ENCODE data around the gene ADNP. TPM values are rescaled to one million over a fixed set of nuclear protein-coding genes. Genes with fewer than 3 reads are reported as not detected.

The ADNP gene
- polyA plus RNA-seq, 1 of the 3 experiments (the other 2 are of a cell fraction), result 13.3 TPM

GRCh38 chr20:50879649-50880550, 51.3 kb downstream of the ADNP start:
- TF ChIP-seq TCF12 (IDR thresholded peaks at IDR 0.05) (no peak), TAF1 (IDR thresholded peaks at IDR 0.05; ENCODE audit: borderline replicate concordance, low read depth, low read length) (no peak), GABPA (IDR thresholded peaks at IDR 0.05; ENCODE audit: low read depth) (no peak), MXI1 (IDR thresholded peaks at IDR 0.05; ENCODE audit: low read depth, low read length) (no peak), USF1 (IDR thresholded peaks at IDR 0.05; ENCODE audit: borderline replicate concordance, low read depth) (no peak), RXRA (IDR thresholded peaks at IDR 0.05; ENCODE audit: borderline replicate concordance, low read depth) (no peak), CHD2 (IDR thresholded peaks at IDR 0.05; ENCODE audit: low read length, partially characterized antibody) (no peak), NFIC (IDR thresholded peaks at IDR 0.05; ENCODE audit: borderline replicate concordance) (no peak), YY1 (IDR thresholded peaks at IDR 0.05; ENCODE audit: low read depth) (no peak), CTCF (IDR thresholded peaks at IDR 0.05) (no peak), SMC3 (IDR thresholded peaks at IDR 0.05; ENCODE audit: low read depth, low read length) (no peak), USF2 (IDR thresholded peaks at IDR 0.05; ENCODE audit: borderline replicate concordance, low read depth, low read length) (no peak), RCOR1 (IDR thresholded peaks at IDR 0.05; ENCODE audit: low read length) (no peak), JUND (IDR thresholded peaks at IDR 0.05) (no peak), RFX5 (IDR thresholded peaks at IDR 0.05; ENCODE audit: low read length) (no peak), ZBTB33 (IDR thresholded peaks at IDR 0.05; ENCODE audit: borderline replicate concordance, low read depth) (no peak), MEF2A (IDR thresholded peaks at IDR 0.05; ENCODE audit: borderline replicate concordance, low read depth) (no peak), SIN3A (IDR thresholded peaks at IDR 0.05; ENCODE audit: borderline replicate concordance, low read depth, low read length) (no peak), REST (IDR thresholded peaks at IDR 0.05; ENCODE audit: low read depth, low read length) (no peak), EZH2phosphoT487 (IDR thresholded peaks at IDR 0.05; ENCODE audit: borderline replicate concordance, low read depth) (no peak)

More at GRCh38 chr20:50879649-50880550, 51.3 kb downstream of the ADNP start:
- H3K9ac ChIP-seq, result no peak overlapping the region
- peaks cover 0 to 5% of the 10 kb centered on the region in 2 experiments for H3K36me3 ChIP-seq (replicated peaks in 1 of 2; ENCODE audit: control insufficient read depth in 1 of 2, insufficient read depth in 2 of 2, low read length in 1 of 2)
- H3K79me2 ChIP-seq (ENCODE audit: insufficient read depth), result no peaks in the 10 kb centered on the region
- ChIA-PET POLR2A (interaction anchor here (0.6 kb wide), 1 partner anchor 175 kb away, joined by 3 read pairs; no protein-coding TSS in a partner anchor), CTCF (interaction anchor here (1.1 to 1.3 kb wide), 2 partner anchors 41 to 85 kb away, joined by 3 read pairs; partner anchors contain the start of gene BCAS4)
- H3K9me2 ChIP-seq, result no peaks in the 10 kb centered on the region
- no peak overlapping the region for H3K4me2 ChIP-seq
- H3K9me3 ChIP-seq, result no peaks in the 10 kb centered on the region
- H3K27me3 ChIP-seq (ENCODE audit: insufficient read depth), result no peaks in the 10 kb centered on the region
- 84% methylated on average over 16 of the region's 20 CpGs for WGBS (ENCODE audit: low lambda C conversion rate)
- no peaks in the 10 kb centered on the region for H4K20me1 ChIP-seq (ENCODE audit: insufficient read depth)
- H3K4me1 ChIP-seq (ENCODE audit: control insufficient read depth in 1 of 2, insufficient read depth in 2 of 2, low read depth in 1 of 2, low read length in 1 of 2), result no peaks in the 10 kb centered on the region
- DNase-seq, result no peak
- H2AFZ ChIP-seq (ENCODE audit: low read depth), result no peak overlapping the region
- no peaks in the 10 kb centered on the region for H3F3A ChIP-seq (replicated peaks; ENCODE audit: insufficient read depth)
- no peak overlapping the region for H3K27ac ChIP-seq (ENCODE audit: low read depth in 2 of 2, low read length in 1 of 2)
- H3K4me3 ChIP-seq (ENCODE audit: low read depth in 2 of 2, low read length in 1 of 2), result no peak overlapping the region

Measured in SK-N-SH (cell line).